Calu3 (cell line): ENCODE data around the gene DIS3L2. TPM values are rescaled to one million over a fixed set of nuclear protein-coding genes. Genes with fewer than 3 reads are reported as not detected.

Experiments
- BruUV-seq: library from RNA; stranded (reverse); fragments of 400-500 nt; replicated peaks from 2 replicates; lab custom pipeline; 2021; lab: Mats Ljungman, UMichigan
- CTCF ChIA-PET: fragments of 300-600 bp; sonication (Branson Sonifier 250); formaldehyde crosslinking; loops from one replicate; lab custom pipeline; 2022; ENCODE audit warnings: antibody characterized with exemption; lab: Charles Lee
- DNase-seq: peaks from one replicate; pipeline ENCODE4 v3.0.0; 2022
- H3K27ac Mint-ChIP-seq: one replicate; pipeline ENCODE4 v1.8.0; 2022; ENCODE audit warnings: mixed read lengths; ENCODE audit not compliant: unreplicated experiment
- H3K27me3 Mint-ChIP-seq: one replicate; pipeline ENCODE4 v1.8.0; 2022; ENCODE audit warnings: mixed read lengths; ENCODE audit not compliant: unreplicated experiment
- H3K36me3 Mint-ChIP-seq: one replicate; pipeline ENCODE4 v1.8.0; 2022; ENCODE audit warnings: mild to moderate bottlenecking, moderate library complexity, mixed read lengths; ENCODE audit not compliant: insufficient read depth, unreplicated experiment
- H3K4me1 Mint-ChIP-seq: one replicate; pipeline ENCODE4 v1.8.0; 2022; ENCODE audit warnings: mild to moderate bottlenecking, low read depth, mixed read lengths; ENCODE audit not compliant: unreplicated experiment
- H3K4me3 Mint-ChIP-seq: one replicate; pipeline ENCODE4 v1.8.0; 2022; ENCODE audit warnings: mild to moderate bottlenecking, low read depth, moderate library complexity, mixed read lengths; ENCODE audit not compliant: unreplicated experiment
- H3K9me3 Mint-ChIP-seq: one replicate; pipeline ENCODE4 v1.8.0; 2022; ENCODE audit warnings: low read depth, mixed read lengths; ENCODE audit not compliant: unreplicated experiment
- CTCF ChIP-seq: fragments of 200-600 bp; IDR thresholded peaks from one replicate; pipeline ENCODE4 v1.8.0; 2022; ENCODE audit warnings: antibody characterized with exemption; ENCODE audit not compliant: unreplicated experiment
- intact Hi-C: fragments of 100-400 bp; cut with micrococcal nuclease; formaldehyde crosslinking; loops from one replicate; pipeline ENCODE4 v1.10.0; 2022; ENCODE audit not compliant: unreplicated experiment
- total RNA-seq: library from RNA; stranded (reverse); gene quantifications from 2 replicates; pipeline ENCODE4 v1.2.3, GENCODE V29; 2022

Gene DIS3L2
- total RNA-seq, 1 experiment from 2014 or later = 46.0 TPM

DNA sequence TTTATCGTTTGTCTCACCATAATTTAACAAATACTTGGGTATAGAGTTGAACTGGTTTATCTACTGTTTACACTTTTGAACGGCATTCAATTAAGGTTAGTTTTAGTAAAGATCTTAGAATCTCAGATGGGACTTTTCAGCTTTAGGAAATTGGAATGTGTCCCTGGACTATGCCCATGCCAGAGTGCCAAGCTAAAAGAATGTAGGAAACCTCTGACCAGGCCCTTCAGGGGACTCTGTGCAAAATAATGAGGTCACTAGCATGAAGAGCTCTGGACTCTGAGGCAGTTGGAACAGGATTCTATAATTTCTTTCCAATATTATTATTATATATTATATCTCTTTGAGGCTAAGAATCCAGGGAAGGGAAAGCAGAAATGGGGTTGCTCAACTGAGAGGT, 13.5 kb downstream of the DIS3L2 start:
- DNase-seq = no peak
- Mint-ChIP-seq H3K4me1 (no peaks in the 10 kb centered on the region), H3K9me3 (no peaks in the 10 kb centered on the region), H3K4me3 (no peak overlapping the region), H3K27ac (no peak overlapping the region), H3K36me3 (no peaks in the 10 kb centered on the region), H3K27me3 (no peaks in the 10 kb centered on the region)
- no TSS peak for BruUV-seq
- CTCF ChIA-PET = no interaction called here
- TF ChIP-seq CTCF = no peak
- intact Hi-C loops = no loop called here

DNA sequence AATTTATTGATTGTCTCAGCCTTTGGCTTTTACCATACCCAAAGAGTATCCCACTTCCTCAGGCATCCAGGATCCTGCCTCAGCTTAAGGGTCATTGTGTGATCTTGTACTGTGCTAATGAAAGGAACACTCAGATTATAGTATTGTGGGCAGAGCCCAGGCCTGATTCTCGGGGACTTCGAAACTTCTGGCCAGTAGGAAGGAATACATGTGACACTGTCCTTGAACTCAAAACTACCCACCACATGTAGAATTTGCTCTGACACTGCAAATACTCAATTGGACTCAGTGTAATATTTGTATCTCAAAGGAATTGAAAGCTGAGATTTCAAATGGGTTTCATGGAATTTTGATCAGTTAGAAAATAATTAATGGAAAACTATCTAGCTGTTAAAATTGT, 15.9 kb downstream of the DIS3L2 start:
- intact Hi-C loops = no loop called here
- TF ChIP-seq CTCF = no peak
- Mint-ChIP-seq H3K4me1 (no peaks in the 10 kb centered on the region), H3K36me3 (no peaks in the 10 kb centered on the region), H3K27me3 (no peaks in the 10 kb centered on the region), H3K27ac (no peak overlapping the region), H3K9me3 (no peaks in the 10 kb centered on the region), H3K4me3 (no peak overlapping the region)
- BruUV-seq = no TSS peak
- CTCF ChIA-PET = interaction anchor here (1.1 kb wide), 1 partner anchor 9 kb away, joined by 3 read pairs; no protein-coding TSS in a partner anchor
- DNase-seq = no peak

GRCh38 chr2:231984992-231985391, 23.5 kb downstream of the DIS3L2 start:
- no peaks in the 10 kb centered on the region for H3K27me3 Mint-ChIP-seq
- intact Hi-C loops = no loop called here
- no peak for TF ChIP-seq CTCF
- no peak for DNase-seq
- no TSS peak for BruUV-seq
- H3K4me1 Mint-ChIP-seq = no peaks in the 10 kb centered on the region
- CTCF ChIA-PET = no interaction called here
- no peak overlapping the region for H3K4me3 Mint-ChIP-seq
- H3K36me3 Mint-ChIP-seq = no peaks in the 10 kb centered on the region
- no peaks in the 10 kb centered on the region for H3K9me3 Mint-ChIP-seq
- H3K27ac Mint-ChIP-seq = no peak overlapping the region

- Mint-ChIP-seq H3K27ac (no peak overlapping the region), H3K4me1 (no peaks in the 10 kb centered on the region), H3K4me3 (no peak overlapping the region), H3K36me3 (no peaks in the 10 kb centered on the region), H3K9me3 (no peaks in the 10 kb centered on the region), H3K27me3 (no peaks in the 10 kb centered on the region)
- CTCF ChIA-PET = interaction anchor here (1.1 kb wide), 1 partner anchor 9 kb away, joined by 3 read pairs; no protein-coding TSS in a partner anchor
- no peak for TF ChIP-seq CTCF
- intact Hi-C loops = no loop called here
- no TSS peak for BruUV-seq
- no peak for DNase-seq
Measured at GRCh38 chr2:231985823-231986261, 24.3 kb downstream of the DIS3L2 start.
